HFFc6 (cell line): ENCODE data around the gene KIF26B. TPM values are rescaled to one million over a fixed set of nuclear protein-coding genes. Genes with fewer than 3 reads are reported as not detected.

Experiments
- DNase-seq: peaks from one replicate; pipeline ENCODE4 v3.0.0-alpha.2; 2018
- H3K27ac Mint-ChIP-seq: 2 replicates; pipeline ENCODE4 v1.8.0; 2020; ENCODE audit warnings: mild to moderate bottlenecking, mixed read lengths
- H3K27me3 Mint-ChIP-seq: 2 replicates; pipeline ENCODE4 v1.8.0; 2021; ENCODE audit warnings: mild to moderate bottlenecking, moderate library complexity, mixed read lengths; ENCODE audit not compliant: insufficient read depth
- H3K36me3 Mint-ChIP-seq: 2 replicates; pipeline ENCODE4 v1.8.0; 2021; ENCODE audit warnings: low read depth, mixed read lengths
- H3K4me1 Mint-ChIP-seq: 2 replicates; pipeline ENCODE4 v1.8.0; 2020; ENCODE audit warnings: low read depth, mixed read lengths
- H3K4me3 Mint-ChIP-seq: 2 replicates; pipeline ENCODE4 v1.8.0; 2020; ENCODE audit warnings: mild to moderate bottlenecking, moderate library complexity, mixed read lengths
- H3K9me3 Mint-ChIP-seq: 2 replicates; pipeline ENCODE4 v1.8.0; 2020; ENCODE audit warnings: mild to moderate bottlenecking, mixed read lengths
- CTCF ChIP-seq: fragments of 200-600 bp; sonication (generic); IDR thresholded peaks from 2 replicates; pipeline ENCODE4 v1.5.0; 2021; ENCODE audit warnings: antibody characterized with exemption, mild to moderate bottlenecking
- total RNA-seq, 6 experiments: library from RNA; stranded (reverse); fragmentation: NEBNext Ultra II Directional; extraction: Animal tissue kit (Norgen Biotek cat#: 25700); gene quantifications; 2 replicates in 1 of 6; 3 replicates in 5 of 6; pipeline ENCODE4 v1.2.3, GENCODE V29; 2021

KIF26B gene
- total RNA-seq, 6 experiments from 2014 or later = 4.6 to 7.5 (median 5.5) TPM

- TF ChIP-seq CTCF = peak; percentile 35; the same call in 1 of the 2 replicates
- H3K36me3 Mint-ChIP-seq = peaks cover 5% of the 10 kb centered on the region; the same call in 1 of the 2 replicates
- peaks cover 13% of the 10 kb centered on the region for H3K4me1 Mint-ChIP-seq
- DNase-seq = peak; percentile 82
- peaks cover 2% of the 10 kb centered on the region; the same call in 1 of the 2 replicates for H3K9me3 Mint-ChIP-seq
- H3K4me3 Mint-ChIP-seq = no peak overlapping the region
- peak overlapping the region; percentile 6; the same call in 1 of the 2 replicates for H3K27ac Mint-ChIP-seq
- no peaks in the 10 kb centered on the region; the same call in 1 of the 2 replicates for H3K27me3 Mint-ChIP-seq
Measured at GRCh38 chr1:245500546-245500945, 345.8 kb downstream of the KIF26B start.

- H3K9me3 Mint-ChIP-seq = no peaks in the 10 kb centered on the region
Measured at GRCh38 chr1:245501633-245502032, 346.8 kb downstream of the KIF26B start.

GRCh38 chr1:245503548-245503947 is 348.8 kb downstream of the KIF26B start:
- Mint-ChIP-seq H3K36me3 (no peaks in the 10 kb centered on the region), H3K4me1 (peaks cover 13% of the 10 kb centered on the region), H3K4me3 (no peak overlapping the region), H3K9me3 (no peaks in the 10 kb centered on the region), H3K27me3 (no peaks in the 10 kb centered on the region; the same call in 1 of the 2 replicates), H3K27ac (no peak overlapping the region)
- no peak for DNase-seq
- TF ChIP-seq CTCF = no peak

More at GRCh38 chr1:245501633-245502032, 346.8 kb downstream of the KIF26B start:
- Mint-ChIP-seq H3K4me3 (no peak overlapping the region), H3K36me3 (no peaks in the 10 kb centered on the region), H3K27me3 (no peaks in the 10 kb centered on the region), H3K4me1 (peaks cover 13% of the 10 kb centered on the region), H3K27ac (no peak overlapping the region)
- DNase-seq = no peak
- TF ChIP-seq CTCF = no peak

GRCh38 chr1:245510144-245510543 is 355.4 kb downstream of the KIF26B start:
- H3K36me3 Mint-ChIP-seq = 0 out of 2 replicates have a peak, but pooled peaks cover 5% of the 10 kb centered on the region
- peaks cover 24% of the 10 kb centered on the region for H3K4me1 Mint-ChIP-seq
- H3K27me3 Mint-ChIP-seq = peaks cover 4% of the 10 kb centered on the region; the same call in 1 of the 2 replicates
- no peak for DNase-seq
- no peak overlapping the region for H3K4me3 Mint-ChIP-seq
- H3K27ac Mint-ChIP-seq = no peak overlapping the region
- TF ChIP-seq CTCF = no peak
- no peaks in the 10 kb centered on the region for H3K9me3 Mint-ChIP-seq

- H3K27me3 Mint-ChIP-seq = peaks cover 4% of the 10 kb centered on the region; the same call in 1 of the 2 replicates
Measured at GRCh38 chr1:245512181-245512888, 357.6 kb downstream of the KIF26B start.

More at GRCh38 chr1:245512181-245512888, 357.6 kb downstream of the KIF26B start:
- peak overlapping the region; percentile 1; the same call in 1 of the 2 replicates for H3K27ac Mint-ChIP-seq
- H3K36me3 Mint-ChIP-seq = 0 out of 2 replicates have a peak, but pooled peaks cover 5% of the 10 kb centered on the region
- no peak for TF ChIP-seq CTCF
- peaks cover 24% of the 10 kb centered on the region for H3K4me1 Mint-ChIP-seq
- peak overlapping the region; percentile 81 for H3K4me3 Mint-ChIP-seq
- H3K9me3 Mint-ChIP-seq = no peaks in the 10 kb centered on the region
- peak; percentile 3 for DNase-seq
